Superior temporal gyrus (tissue), 1 donor: Measurements from ENCODE around the gene EDNRB.
"Not testable (repeated sequence)": the region's sequence is repeated elsewhere in the genome, so short reads cannot be mapped to it uniquely, and the experiment has no call there.

Experiments used
- DNase-seq: peaks from one replicate; pipeline ENCODE4 v3.0.0-alpha.2; 2016; ENCODE audit errors: extremely low spot score

Gene EDNRB

DNA sequence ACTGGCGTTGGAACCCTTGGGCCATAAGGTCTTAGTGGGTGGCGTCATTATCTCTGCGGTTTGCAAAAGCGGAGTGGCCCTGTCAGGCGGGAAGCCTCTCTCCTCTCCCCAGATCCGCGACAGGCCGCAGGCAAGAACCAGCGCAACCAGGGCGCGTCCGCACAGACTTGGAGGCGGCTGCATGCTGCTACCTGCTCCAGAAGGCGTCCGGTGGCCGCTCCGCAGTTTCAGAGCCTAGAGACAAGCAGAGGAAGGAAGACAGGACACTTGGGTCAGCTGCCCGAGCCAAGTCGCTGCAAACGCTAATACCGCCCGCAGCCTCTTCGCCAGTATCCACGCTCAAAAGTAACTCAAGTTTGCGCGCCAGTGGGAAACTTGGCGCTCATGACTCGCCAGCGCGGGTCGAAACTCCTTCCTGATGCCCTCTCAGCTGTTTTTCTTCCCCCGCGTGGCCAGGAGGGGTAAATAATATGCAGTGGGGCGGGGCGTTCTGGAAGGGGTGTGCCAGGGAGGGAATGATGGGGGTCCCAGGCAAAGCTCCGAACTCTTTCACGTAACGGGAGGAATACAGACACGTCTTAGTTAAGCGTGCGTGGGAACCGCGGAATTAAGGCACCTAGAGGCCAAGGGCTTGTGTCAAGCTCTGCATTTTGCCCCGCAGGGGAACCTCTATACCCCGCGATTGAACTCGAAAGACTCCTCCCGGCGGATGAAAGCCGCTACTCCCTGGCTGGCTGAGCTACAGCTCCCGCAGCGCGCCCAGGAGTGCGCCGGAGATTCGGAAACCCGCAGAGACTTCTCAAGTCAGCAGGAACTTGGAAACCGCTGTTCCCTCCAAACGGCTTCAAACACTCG is at the start of gene EDNRB:
EDNRB (minus strand) TSS at position 441 of the 855 bp plus-strand sequence; CDS start at position 183, 258 bp downstream.
- peak; percentile 47 for DNase-seq

- DNase-seq: no peak
Observed at GRCh38 chr13:77966671-77967070, 48.0 kb upstream of the EDNRB start.

GRCh38 chr13:77952737-77953136 is 34.1 kb upstream of the EDNRB start:
- DNase-seq: no peak

GRCh38 chr13:77952276-77952675 is 33.6 kb upstream of the EDNRB start:
- no peak for DNase-seq

GRCh38 chr13:77946522-77946921 is 27.9 kb upstream of the EDNRB start:
- no peak for DNase-seq

DNA sequence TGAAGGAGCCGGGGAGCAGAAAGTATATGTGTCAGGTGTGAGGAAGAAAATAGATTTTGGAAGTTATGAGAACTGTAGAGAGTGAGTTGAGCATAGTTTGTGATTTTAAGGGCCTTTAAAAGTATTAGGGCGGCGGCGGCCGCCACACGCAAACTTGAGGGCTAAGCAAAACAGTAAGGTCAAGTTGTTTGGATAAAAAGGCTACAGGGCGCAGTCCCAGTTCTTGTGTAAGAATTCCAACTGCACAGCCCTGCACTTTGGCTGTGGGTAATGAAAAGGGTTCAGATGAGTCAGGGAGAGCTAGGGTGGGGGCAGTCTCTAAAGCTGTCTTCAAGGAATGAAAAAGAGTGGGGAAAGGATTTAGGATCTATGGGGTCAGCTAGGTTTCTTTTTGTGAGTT is 16.4 kb upstream of the EDNRB start:
- DNase-seq: not testable (repeated sequence)

- DNase-seq: no peak
Observed at GRCh38 chr13:77930430-77930829, 11.8 kb upstream of the EDNRB start.

GRCh38 chr13:77928909-77929308 is 10.3 kb upstream of the EDNRB start:
- DNase-seq: no peak

- no peak for DNase-seq
Observed at GRCh38 chr13:77925616-77926015, 7.0 kb upstream of the EDNRB start.

DNA sequence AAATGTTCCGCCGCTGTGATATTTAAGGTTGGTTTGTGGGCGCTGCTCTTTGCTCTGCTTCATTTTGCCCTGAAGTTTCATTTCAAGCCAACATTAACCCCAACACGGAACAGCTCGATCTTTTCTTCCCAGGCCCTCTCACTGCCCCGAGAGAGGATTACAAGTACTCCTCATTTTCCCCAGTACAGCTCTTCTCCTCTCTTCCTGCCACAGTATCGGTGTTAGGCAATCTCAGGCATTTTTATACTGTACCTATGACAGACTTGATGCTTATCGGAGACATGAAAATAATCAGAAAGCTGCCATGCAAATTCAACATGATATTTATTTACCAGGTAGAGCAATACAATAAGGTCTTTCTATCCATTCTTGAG is 1.3 kb upstream of the EDNRB start:
- no peak for DNase-seq

GRCh38 chr13:77919246-77919920 is 752 bp upstream of the EDNRB start:
- no peak for DNase-seq

DNA sequence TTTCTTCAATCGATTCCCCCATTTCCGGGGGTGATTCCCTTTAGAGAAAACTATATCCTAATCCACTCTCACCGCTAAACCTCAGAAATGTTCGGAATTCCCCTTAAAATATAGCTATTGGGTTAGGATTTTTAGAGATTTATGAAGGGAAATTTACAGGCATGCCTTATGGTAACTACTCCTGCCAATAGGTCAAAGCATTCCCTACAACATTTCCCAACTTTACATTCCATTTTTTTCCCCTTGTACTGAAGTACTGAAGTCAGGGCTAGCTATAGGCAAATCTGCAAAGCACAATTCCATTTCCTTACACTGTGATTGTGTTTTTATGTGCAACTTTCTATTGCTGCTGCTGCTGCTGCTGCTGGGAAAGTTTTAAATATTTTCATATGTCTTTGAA is 2.1 kb downstream of the EDNRB start:
- no peak for DNase-seq

DNA sequence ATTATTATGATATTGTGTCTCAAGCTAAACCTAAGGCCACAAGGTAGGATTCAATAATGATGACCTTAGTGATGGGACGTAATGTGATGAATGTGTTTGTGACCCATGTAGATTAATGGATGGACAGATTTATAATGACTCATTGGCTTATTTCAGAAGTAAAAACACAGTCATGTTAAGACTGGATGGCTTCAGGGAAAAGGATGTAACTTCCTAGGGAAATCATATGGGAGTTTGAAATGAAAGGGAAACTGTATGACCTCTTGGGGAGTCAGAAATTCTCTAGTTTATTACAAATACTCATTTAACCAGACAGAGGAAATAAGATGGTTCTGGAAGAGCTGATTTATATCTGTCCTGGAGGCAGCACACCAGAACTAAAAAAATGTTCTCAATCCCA is 2.9 kb downstream of the EDNRB start:
- DNase-seq: no peak

GRCh38 chr13:77913003-77913402 is 5.6 kb downstream of the EDNRB start:
- no peak for DNase-seq

DNA sequence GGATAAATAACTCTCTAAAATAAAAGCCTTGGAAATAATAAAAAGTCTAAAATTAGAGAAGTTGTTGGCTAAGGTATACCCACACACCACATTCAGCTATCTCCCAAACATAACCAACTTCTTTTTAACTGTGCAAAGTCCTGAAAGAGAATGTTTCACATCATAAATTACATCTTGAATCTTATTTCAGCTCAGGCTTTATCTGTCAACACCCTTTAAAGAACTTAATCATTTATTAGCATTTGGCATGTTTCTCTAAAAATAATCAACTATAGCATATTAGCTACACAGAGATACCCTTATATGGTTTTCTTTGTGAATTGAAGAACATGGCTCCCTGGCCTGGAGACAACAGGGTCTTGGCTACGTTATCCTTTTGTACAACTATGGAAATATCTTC is 6.9 kb downstream of the EDNRB start:
- DNase-seq: no peak

GRCh38 chr13:77909827-77910226 is 8.8 kb downstream of the EDNRB start:
- DNase-seq: no peak

GRCh38 chr13:77908531-77908930 is 10.1 kb downstream of the EDNRB start:
- no peak for DNase-seq

DNA sequence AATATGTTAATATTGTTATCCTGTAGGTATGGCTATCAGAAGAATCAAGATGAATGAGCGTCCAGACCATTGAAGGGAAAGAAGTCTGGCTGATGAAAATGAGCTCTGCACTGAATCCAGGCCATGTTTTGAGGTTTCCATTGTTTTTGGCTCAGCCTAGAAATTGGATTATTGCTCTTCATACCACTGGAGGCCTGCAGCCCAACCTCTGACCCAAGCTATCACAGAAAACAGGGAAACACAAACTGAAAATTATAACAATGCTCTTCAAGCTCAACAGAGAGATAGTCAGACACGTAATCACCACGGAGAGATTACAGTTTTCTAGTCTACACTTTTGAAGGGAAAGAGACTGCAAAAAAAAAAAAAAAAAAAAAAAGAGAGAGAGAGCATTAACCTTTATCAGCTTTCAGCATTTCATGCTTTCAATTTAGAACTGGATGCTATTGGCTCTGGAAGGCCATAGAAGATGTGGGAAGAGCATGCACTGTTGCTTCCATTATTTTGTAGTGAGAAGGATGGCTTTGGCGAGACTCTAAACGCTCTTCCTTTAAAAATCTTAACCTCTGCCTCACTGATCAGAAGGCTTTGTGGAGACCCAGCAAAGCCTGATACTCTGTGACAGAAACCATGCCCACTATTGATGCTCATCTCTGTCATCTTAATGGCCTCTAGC is 10.8 kb downstream of the EDNRB start:
- no peak for DNase-seq

GRCh38 chr13:77904031-77904430 is 14.6 kb downstream of the EDNRB start:
- no peak for DNase-seq

GRCh38 chr13:77903435-77903834 is 15.2 kb downstream of the EDNRB start:
- no peak for DNase-seq

GRCh38 chr13:77902319-77902963 is 16.2 kb downstream of the EDNRB start:
- no peak for DNase-seq

- no peak for DNase-seq
Observed at GRCh38 chr13:77898097-77898496, 20.5 kb downstream of the EDNRB start.
